ENCODE measurements around the gene METTL8. TPM values are rescaled to one million over a fixed set of nuclear protein-coding genes. Genes with fewer than 3 reads are reported as not detected.

Gene METTL8
- total and polyA plus RNA-seq, 2 of the 13 experiments (the other 11 are each of a cell fraction or from before 2014, with no cell fraction given) = 18.6 to 68.2 TPM

GRCh38 chr2:171431677-171432167 is 2.1 kb downstream of the METTL8 start (continued):
- TF ChIP-seq CBX1 (IDR thresholded peaks at IDR 0.05; ENCODE audit: low read depth) (no peak), ZNF280D (CRISPR knock-in tag; IDR thresholded peaks at IDR 0.05) (no peak), ZNF10 (CRISPR knock-in tag; IDR thresholded peaks at IDR 0.05; ENCODE audit: borderline replicate concordance, low read depth) (no peak), NRL (CRISPR knock-in tag; IDR thresholded peaks at IDR 0.05; ENCODE audit: borderline replicate concordance) (peak; percentile 69; the same call in 1 of the 2 replicates), ZMYM2 (CRISPR knock-in tag; IDR thresholded peaks at IDR 0.05) (no peak), ZSCAN5A (CRISPR knock-in tag; IDR thresholded peaks at IDR 0.05; ENCODE audit: borderline replicate concordance) (no peak), ZNF3 (CRISPR knock-in tag; IDR thresholded peaks at IDR 0.05) (no peak), FOXA3 (CRISPR knock-in tag; IDR thresholded peaks at IDR 0.05) (no peak), DNMT1 (CRISPR knock-in tag; IDR thresholded peaks at IDR 0.05) (no peak), IRX3 (CRISPR knock-in tag; IDR thresholded peaks at IDR 0.05; ENCODE audit: borderline replicate concordance, low read depth) (no peak), NFAT5 (CRISPR knock-in tag; IDR thresholded peaks at IDR 0.05) (no peak), RARG (CRISPR knock-in tag; IDR thresholded peaks at IDR 0.05; ENCODE audit: low read depth) (no peak), GABPB1 (CRISPR knock-in tag; IDR thresholded peaks at IDR 0.05) (peak; percentile 43; the same call in 1 of the 2 replicates), PAWR (CRISPR knock-in tag; IDR thresholded peaks at IDR 0.05; ENCODE audit: borderline replicate concordance) (no peak), ARNTL (CRISPR knock-in tag; IDR thresholded peaks at IDR 0.05) (no peak), AFF4 (CRISPR knock-in tag; IDR thresholded peaks at IDR 0.05) (no peak)

Data from HepG2 (cell line).